ENCODE results near the gene ANKRD24. TPM values are rescaled to one million over a fixed set of nuclear protein-coding genes. Genes with fewer than 3 reads are reported as not detected.

Gene ANKRD24
- polyA plus RNA-seq, 1 experiment: 0.11 TPM

GRCh38 chr19:4197228-4197624 is 14.7 kb downstream of the ANKRD24 start:
- Histone ChIP-seq H3K4me3 (ENCODE audit: low read depth, low read length) (no peak overlapping the region), H3K9me3 (ENCODE audit: control insufficient read depth, insufficient read depth, low read length) (no peaks in the 10 kb centered on the region; the same call in 1 of the 2 replicates), H3K27me3 (ENCODE audit: control insufficient read depth, insufficient read depth, low read length) (peaks cover 21% of the 10 kb centered on the region), H3K27ac (ENCODE audit: low read depth, low read length) (no peak overlapping the region)
- ChIA-PET CTCF (interaction anchor here (0.6 kb wide), 1 partner anchor 92 kb away, joined by 3 read pairs; no protein-coding TSS in a partner anchor), POLR2A (no interaction called here)
- no peak for DNase-seq (ENCODE audit: low read depth, low spot score)
- no peak for TF ChIP-seq CTCF (IDR thresholded peaks at IDR 0.05; ENCODE audit: low read depth, low read length)

- no peak overlapping the region for H3K27ac ChIP-seq (ENCODE audit: low read depth, low read length)
- POLR2A ChIA-PET: interaction anchor here (0.6 kb wide), 1 partner anchor 214 kb away, joined by 3 read pairs; no protein-coding TSS in a partner anchor
- H3K9me3 ChIP-seq (ENCODE audit: control insufficient read depth, insufficient read depth, low read length): no peaks in the 10 kb centered on the region; the same call in 1 of the 2 replicates
- H3K27me3 ChIP-seq (ENCODE audit: control insufficient read depth, insufficient read depth, low read length): peaks cover 23% of the 10 kb centered on the region
- no peak overlapping the region for H3K4me3 ChIP-seq (ENCODE audit: low read depth, low read length)
- no peak for TF ChIP-seq CTCF (IDR thresholded peaks at IDR 0.05; ENCODE audit: low read depth, low read length)
- CTCF ChIA-PET: no interaction called here
- no peak for DNase-seq (ENCODE audit: low read depth, low spot score)
Observed at GRCh38 chr19:4197625-4198466, 15.4 kb downstream of the ANKRD24 start.

GRCh38 chr19:4198467-4199126 is 16.1 kb downstream of the ANKRD24 start:
- POLR2A ChIA-PET: interaction anchor here (0.6 kb wide), 1 partner anchor 215 kb away, joined by 3 read pairs; no protein-coding TSS in a partner anchor
- peaks cover 23% of the 10 kb centered on the region for H3K27me3 ChIP-seq (ENCODE audit: control insufficient read depth, insufficient read depth, low read length)
- DNase-seq (ENCODE audit: low read depth, low spot score): no peak
- H3K4me3 ChIP-seq (ENCODE audit: low read depth, low read length): no peak overlapping the region
- no peak overlapping the region for H3K27ac ChIP-seq (ENCODE audit: low read depth, low read length)
- CTCF ChIA-PET: interaction anchor here (0.6 kb wide), 1 partner anchor 211 kb away, joined by 3 read pairs; no protein-coding TSS in a partner anchor
- TF ChIP-seq CTCF (IDR thresholded peaks at IDR 0.05; ENCODE audit: low read depth, low read length): no peak
- no peaks in the 10 kb centered on the region; the same call in 1 of the 2 replicates for H3K9me3 ChIP-seq (ENCODE audit: control insufficient read depth, insufficient read depth, low read length)

GRCh38 chr19:4199699-4200293 is 17.3 kb downstream of the ANKRD24 start:
- no peak overlapping the region for H3K4me3 ChIP-seq (ENCODE audit: low read depth, low read length)
- peaks cover 20% of the 10 kb centered on the region for H3K27me3 ChIP-seq (ENCODE audit: control insufficient read depth, insufficient read depth, low read length)
- TF ChIP-seq CTCF (IDR thresholded peaks at IDR 0.05; ENCODE audit: low read depth, low read length): no peak
- no peak overlapping the region for H3K27ac ChIP-seq (ENCODE audit: low read depth, low read length)
- ChIA-PET CTCF (interaction anchor here (2.5 kb wide), 1 partner anchor 212 kb away, joined by 10 read pairs; no protein-coding TSS in a partner anchor), POLR2A (interaction anchor here (0.6 to 4.5 kb wide), 2 partner anchors 25 to 215 kb away, joined by 7 to 18 read pairs; partner anchors contain the start of gene EEF2)
- no peak for DNase-seq (ENCODE audit: low read depth, low spot score)
- no peaks in the 10 kb centered on the region; the same call in 1 of the 2 replicates for H3K9me3 ChIP-seq (ENCODE audit: control insufficient read depth, insufficient read depth, low read length)
